HCT116 (cell line): ENCODE measurements around the gene PDE10A. TPM values are rescaled to one million over a fixed set of nuclear protein-coding genes. Genes with fewer than 3 reads are reported as not detected.

Source experiments
- ATAC-seq: fragments of 200-7000 bp; cut with Tn5 transposase; 2 replicates; pipeline ENCODE4 v1.9.1; 2020; ENCODE audit warnings: mild to moderate bottlenecking, moderate library complexity
- BruUV-seq: library from RNA; stranded (reverse); fragments of 400-500 nt; replicated peaks from 2 replicates; lab custom pipeline; 2021; lab: Mats Ljungman, UMichigan
- CTCF ChIA-PET: fragments of 300-600 bp; sonication (Branson Sonifier 250); formaldehyde crosslinking; loops from one replicate; lab custom pipeline; 2021; ENCODE audit warnings: antibody characterized with exemption; lab: Charles Lee
- POLR2A ChIA-PET: fragments of 300-600, 350-600 bp; sonication (Branson Sonifier 250); formaldehyde crosslinking; loops from one replicate; lab custom pipeline; 2021; ENCODE audit warnings: antibody characterized with exemption; lab: Charles Lee
- RAD21 ChIA-PET, 2 experiments: fragments of 300-600 bp; sonication (Branson Sonifier 250); formaldehyde crosslinking; loops; one replicate each; lab custom pipeline; 2023; ENCODE audit warnings: low total read pairs in 2 of 2; ENCODE audit not compliant: uncharacterized antibody in 2 of 2, unreplicated experiment in 2 of 2, low non-redundant PET in 1 of 2; lab: Charles Lee
- DNase-seq: peaks from one replicate; pipeline ENCODE4 v3.0.0-alpha.2; 2010; ENCODE audit warnings: low read depth, low spot score
- H2AFZ ChIP-seq: fragments of 200-600 bp; shearing (Covaris generic), sonication (generic); 2 replicates; pipeline ENCODE4 v1.6.1; 2017; ENCODE audit warnings: low read depth, mixed run types, mixed read lengths, antibody characterized with exemption, low read length; ENCODE audit not compliant: poor library complexity, severe bottlenecking
- H3K27ac ChIP-seq: 2 replicates; pipeline ENCODE4 v1.5.1; 2012; ENCODE audit warnings: low read depth, low read length
- H3K27me3 ChIP-seq: fragments of 200-600 bp; sonication (generic); 2 replicates; pipeline ENCODE4 v1.6.1; 2016; ENCODE audit warnings: mixed run types, low read length, mixed read lengths; ENCODE audit not compliant: insufficient read depth
- H3K36me3 ChIP-seq, 2 experiments: fragments of 200-500 bp in 1 of 2; fragments of 200-600 bp in 1 of 2; sonication (Bioruptor generic) in 1 of 2; sonication (generic) in 1 of 2; 2 replicates each; pipeline versions ENCODE4 v1.5.1 to v1.6.1; 2014 to 2016; ENCODE audit warnings: low read length in 2 of 2, inconsistent platforms in 1 of 2, mixed read lengths in 1 of 2, mixed run types in 1 of 2; ENCODE audit not compliant: insufficient read depth in 2 of 2, control insufficient read depth in 1 of 2
- H3K4me1 ChIP-seq, 2 experiments: fragments of 200-600 bp in 1 of 2; sonication (generic) in 1 of 2; 2 replicates each; pipeline versions ENCODE4 v1.5.1 to v1.6.1; 2012 to 2017; ENCODE audit warnings: low read length in 2 of 2, inconsistent platforms in 1 of 2, mild to moderate bottlenecking in 1 of 2, mixed read lengths in 1 of 2, mixed run types in 1 of 2, moderate library complexity in 1 of 2; ENCODE audit not compliant: insufficient read depth in 2 of 2, control insufficient read depth in 1 of 2
- H3K4me2 ChIP-seq: fragments of 200-600 bp; sonication (generic); 2 replicates; pipeline ENCODE4 v1.6.1; 2017; ENCODE audit warnings: mixed run types, low read length, mixed read lengths
- H3K4me3 ChIP-seq, 2 experiments: fragments of 200-600 bp in 1 of 2; sonication (generic) in 1 of 2; replicated peaks in 1 of 2; 2 replicates each; pipeline ENCODE4 v1.5.1; 2011 to 2016; ENCODE audit warnings: low read length in 2 of 2, control low read depth in 1 of 2, low read depth in 1 of 2, mild to moderate bottlenecking in 1 of 2, mixed read lengths in 1 of 2, mixed run types in 1 of 2
- H3K79me2 ChIP-seq: fragments of 200-600 bp; sonication (generic); 2 replicates; pipeline ENCODE4 v1.6.1; 2017; ENCODE audit warnings: mild to moderate bottlenecking, mixed run types, low read length, moderate library complexity, mixed read lengths; ENCODE audit not compliant: insufficient read depth
- H3K9ac ChIP-seq: fragments of 200-600 bp; sonication (generic); 2 replicates; pipeline ENCODE4 v1.6.1; 2016; ENCODE audit warnings: low read length, mixed read lengths
- H3K9me2 ChIP-seq: fragments of 200-600 bp; sonication (generic), shearing (Covaris generic); 2 replicates; pipeline ENCODE4 v1.6.1; 2017; ENCODE audit warnings: mixed run types, mild to moderate bottlenecking, moderate library complexity; ENCODE audit not compliant: insufficient read depth
- H3K9me3 ChIP-seq, 2 experiments: fragments of 200-500 bp in 1 of 2; fragments of 200-600 bp in 1 of 2; sonication (Bioruptor generic) in 1 of 2; sonication (generic) in 1 of 2; 2 replicates each; pipeline ENCODE4 v1.6.1; 2014 to 2017; ENCODE audit warnings: low read length in 2 of 2, mixed read lengths in 2 of 2, inconsistent platforms in 1 of 2, low read depth in 1 of 2, mild to moderate bottlenecking in 1 of 2, mixed run types in 1 of 2, moderate library complexity in 1 of 2; ENCODE audit not compliant: control insufficient read depth in 1 of 2, insufficient read depth in 1 of 2
- H4K20me1 ChIP-seq: fragments of 200-600 bp; sonication (generic), shearing (Covaris generic); 2 replicates; pipeline ENCODE4 v1.6.1; 2017; ENCODE audit warnings: mixed run types, mild to moderate bottlenecking, moderate library complexity; ENCODE audit not compliant: insufficient read depth
- CEBPB ChIP-seq: IDR thresholded peaks from 2 replicates; pipeline ENCODE4 v1.6.1; 2012; ENCODE audit warnings: low read depth
- EZH2phosphoT487 ChIP-seq: fragments of 200-600 bp; IDR thresholded peaks from 2 replicates; pipeline ENCODE4 v1.6.1; 2018; ENCODE audit warnings: antibody characterized with exemption, borderline replicate concordance
- POLR2A ChIP-seq: IDR thresholded peaks from 2 replicates; pipeline ENCODE4 v1.7.0; 2011; ENCODE audit warnings: borderline replicate concordance; ENCODE audit not compliant: insufficient read depth, insufficient read length; ENCODE audit errors: extremely low read depth
- intact Hi-C: fragments of 100-400 bp; cut with micrococcal nuclease; formaldehyde crosslinking; loops from 2 replicates; pipeline ENCODE4 v1.10.0; 2022
- total RNA-seq: library from RNA; stranded (reverse); gene quantifications from one replicate; pipeline ENCODE4 v1.2.1, GENCODE V29; 2021; ENCODE audit not compliant: unreplicated experiment
- TF ChIP-seq, protein P1 (sequence below): IDR thresholded peaks from 2 replicates; pipeline ENCODE4 v1.6.1; 2012

The PDE10A gene
- total RNA-seq, 1 experiment from 2014 or later = 0.37 TPM

GRCh38 chr6:165574220-165575157 is 88.6 kb downstream of the PDE10A start (continued):
- TF ChIP-seq, protein P1, sequence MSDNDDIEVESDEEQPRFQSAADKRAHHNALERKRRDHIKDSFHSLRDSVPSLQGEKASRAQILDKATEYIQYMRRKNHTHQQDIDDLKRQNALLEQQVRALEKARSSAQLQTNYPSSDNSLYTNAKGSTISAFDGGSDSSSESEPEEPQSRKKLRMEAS = no peak
- TF ChIP-seq CEBPB = peak; percentile 14; the same call in 1 of the 2 replicates
- TF ChIP-seq EZH2phosphoT487 = no peak
- TF ChIP-seq, all 23 proteins: peak for 5

- peak; percentile 16 for DNase-seq
Observed at GRCh38 chr6:165573671-165574070, 89.4 kb downstream of the PDE10A start.

More at GRCh38 chr6:165573671-165574070, 89.4 kb downstream of the PDE10A start:
- Histone ChIP-seq H3K9me3 (peaks cover 0 to 2% of the 10 kb centered on the region in 2 experiments; a peak in 1 of 4 replicates), H2AFZ (peak overlapping the region; percentile 31), H3K4me2 (peak overlapping the region; percentile 55; the same call in 1 of the 2 replicates), H3K4me1 (peaks cover 16 to 30% of the 10 kb centered on the region in 2 experiments), H3K9me2 (no peaks in the 10 kb centered on the region), H3K79me2 (no peaks in the 10 kb centered on the region), H3K36me3 (no peaks in the 10 kb centered on the region), H3K27ac (peak overlapping the region; percentile 75; the same call in 1 of the 2 replicates), H3K9ac (0 out of 2 replicates have a peak overlapping the region, but pooled peaks have one; percentile 11), H3K4me3 (no peak overlapping the region), H3K27me3 (no peaks in the 10 kb centered on the region), H4K20me1 (no peaks in the 10 kb centered on the region)
- POLR2A ChIA-PET = interaction anchor here (0.8 kb wide), 1 partner anchor 9 kb away, joined by 4 read pairs; no protein-coding TSS in a partner anchor
- ATAC-seq = no peak
- CTCF ChIA-PET = interaction anchor here (1.4 kb wide), 1 partner anchor 134 kb away, joined by 6 read pairs; no protein-coding TSS in a partner anchor
- intact Hi-C loops = no loop called here
- RAD21 ChIA-PET = no interaction called here
- TF ChIP-seq, protein P1 = peak; percentile 53
- no peak for TF ChIP-seq POLR2A
- no TSS peak for BruUV-seq
